Thyroid gland (tissue), 4 donors: ENCODE results near the gene ENOX1. TPM values are rescaled to one million over a fixed set of nuclear protein-coding genes. Genes with fewer than 3 reads are reported as not detected.

Experiments
- DNase-seq, 2 donors: peaks; one replicate each; pipeline ENCODE4 v3.0.0-alpha.2; 2019
- H3K27ac ChIP-seq, 3 donors: fragments of 200-600 bp; sonication (generic); 1 replicate in 2 of 3; 2 replicates in 1 of 3; pipeline ENCODE4 v1.5.1; 2016 to 2019; ENCODE audit warnings: mild to moderate bottlenecking in 1 of 3, moderate library complexity in 1 of 3
- H3K27me3 ChIP-seq: fragments of 200-600 bp; sonication (generic); one replicate; pipeline ENCODE4 v1.5.1; 2019
- H3K36me3 ChIP-seq, 2 donors: fragments of 200-600 bp; sonication (generic); one replicate each; pipeline ENCODE4 v1.5.1; 2016 to 2019
- H3K4me1 ChIP-seq, 2 donors: fragments of 200-600 bp; sonication (generic); one replicate each; pipeline ENCODE4 v1.5.1; 2017 to 2019
- H3K4me3 ChIP-seq, 3 donors: fragments of 200-600 bp; sonication (generic); replicated peaks in 1 of 3; 1 replicate in 2 of 3; 2 replicates in 1 of 3; pipeline ENCODE4 v1.5.1; 2016; ENCODE audit warnings: mild to moderate bottlenecking in 1 of 3
- H3K9me3 ChIP-seq: fragments of 200-600 bp; sonication (generic); one replicate; pipeline ENCODE4 v1.5.1; 2017
- CTCF ChIP-seq, 6 experiments: fragments of 200-600 bp in 3 of 6; fragments of 450-650 bp in 3 of 6; sonication (generic) in 3 of 6; IDR thresholded peaks; one replicate each; pipeline ENCODE4 v1.5.1; 2016 to 2019; ENCODE audit warnings: antibody characterized with exemption in 6 of 6, mild to moderate bottlenecking in 2 of 6, inconsistent platforms in 1 of 6, moderate library complexity in 1 of 6
- POLR2A ChIP-seq, 2 donors: fragments of 450-650 bp; IDR thresholded peaks; one replicate each; pipeline ENCODE4 v1.6.1; 2017; ENCODE audit warnings: antibody characterized with exemption in 2 of 2, mild to moderate bottlenecking in 2 of 2, moderate library complexity in 1 of 2
- WGBS, 2 donors: methylation state at CpG; one replicate each; pipeline ENCODE4 v1.1.5; 2017; 5-methylcytosine and 5-hydroxymethylcytosine counted together
- intact Hi-C: fragments of 100-400 bp; cut with DNase I; formaldehyde crosslinking; loops from one replicate; pipeline ENCODE4 v1.15.1; 2023
- total RNA-seq, 4 donors: library from RNA; depleted of rRNA; stranded (reverse); fragments of >200 nt; gene quantifications; one replicate each; pipeline ENCODE4 v1.2.3, GENCODE V29; 2016

The ENOX1 gene
- total RNA-seq, 4 donors from 2014 or later, result 0.13 to 1.8 (median 0.31) TPM

- no peak overlapping the region for H3K27ac ChIP-seq
- H3K27me3 ChIP-seq, result no peaks in the 10 kb centered on the region
- no peaks in the 10 kb centered on the region for H3K9me3 ChIP-seq
- TF ChIP-seq POLR2A (IDR thresholded peaks at IDR 0.05), result no peak
- TF ChIP-seq CTCF (IDR thresholded peaks at IDR 0.05), result no peak
- no peaks in the 10 kb centered on the region for H3K4me1 ChIP-seq
- no peak overlapping the region for H3K4me3 ChIP-seq
- intact Hi-C loops, result no loop called here
- WGBS, 2 donors, result 50 to 71% methylated on average over 5 of the region's 5 CpGs
- no peak for DNase-seq
- H3K36me3 ChIP-seq, result no peaks in the 10 kb centered on the region
Measured at GRCh38 chr13:43383498-43384165, 403.1 kb downstream of the ENOX1 start.

- no peaks in the 10 kb centered on the region for H3K27me3 ChIP-seq
- intact Hi-C loops, result no loop called here
- 90 to 92% methylated on average over 1 of the region's 1 CpG for WGBS, 2 donors
Measured at GRCh38 chr13:43379738-43380137, 407.0 kb downstream of the ENOX1 start.

GRCh38 chr13:43377973-43378372, 408.8 kb downstream of the ENOX1 start:
- no peaks in the 10 kb centered on the region for H3K36me3 ChIP-seq
- no peaks in the 10 kb centered on the region for H3K4me1 ChIP-seq
- H3K9me3 ChIP-seq, result no peaks in the 10 kb centered on the region
- TF ChIP-seq POLR2A (IDR thresholded peaks at IDR 0.05), result no peak
- TF ChIP-seq CTCF (IDR thresholded peaks at IDR 0.05), result no peak
- no peaks in the 10 kb centered on the region for H3K27me3 ChIP-seq
- DNase-seq, result no peak
- 92 to 98% methylated on average over 1 of the region's 1 CpG for WGBS, 2 donors
- no peak overlapping the region for H3K27ac ChIP-seq
- H3K4me3 ChIP-seq, result no peak overlapping the region
- intact Hi-C loops, result no loop called here

More at GRCh38 chr13:43379738-43380137, 407.0 kb downstream of the ENOX1 start:
- DNase-seq, result no peak
- Histone ChIP-seq H3K4me1 (no peaks in the 10 kb centered on the region), H3K4me3 (no peak overlapping the region), H3K36me3 (no peaks in the 10 kb centered on the region), H3K27ac (no peak overlapping the region), H3K9me3 (no peaks in the 10 kb centered on the region)
- TF ChIP-seq POLR2A (IDR thresholded peaks at IDR 0.05), result no peak
- no peak for TF ChIP-seq CTCF (IDR thresholded peaks at IDR 0.05)

GRCh38 chr13:43377149-43377548, 409.6 kb downstream of the ENOX1 start:
- H3K27me3 ChIP-seq, result no peaks in the 10 kb centered on the region
- no peaks in the 10 kb centered on the region for H3K36me3 ChIP-seq
- no peak for DNase-seq
- no peak overlapping the region for H3K27ac ChIP-seq
- H3K4me1 ChIP-seq, result no peaks in the 10 kb centered on the region
- H3K4me3 ChIP-seq, result no peak overlapping the region
- TF ChIP-seq CTCF (IDR thresholded peaks at IDR 0.05), result no peak
- TF ChIP-seq POLR2A (IDR thresholded peaks at IDR 0.05), result no peak
- 88 to 94% methylated on average over 3 of the region's 3 CpGs for WGBS, 2 donors
- H3K9me3 ChIP-seq, result no peaks in the 10 kb centered on the region
- intact Hi-C loops, result no loop called here

GRCh38 chr13:43376596-43376995, 410.2 kb downstream of the ENOX1 start:
- WGBS, 2 donors, result 100% methylated on average over 1 of the region's 1 CpG
- Histone ChIP-seq H3K27ac (no peak overlapping the region), H3K4me1 (no peaks in the 10 kb centered on the region), H3K36me3 (no peaks in the 10 kb centered on the region), H3K4me3 (no peak overlapping the region), H3K27me3 (no peaks in the 10 kb centered on the region), H3K9me3 (no peaks in the 10 kb centered on the region)
- TF ChIP-seq POLR2A (IDR thresholded peaks at IDR 0.05), result no peak
- no peak for TF ChIP-seq CTCF (IDR thresholded peaks at IDR 0.05)
- DNase-seq, result no peak
- intact Hi-C loops, result no loop called here
